CD4-positive, alpha-beta T cell treated with Interleukin-2 at 100 ng/mL for 4 hours (primary cell): ENCODE results near the gene ZNF486.
"Not testable (repeated sequence)": the region's sequence is repeated elsewhere in the genome, so short reads cannot be mapped to it uniquely, and the experiment has no call there.

Source experiments
- DNase-seq: peaks from one replicate; pipeline ENCODE4 v3.0.0-alpha.2; 2020; ENCODE audit warnings: low spot score

The ZNF486 gene

DNA sequence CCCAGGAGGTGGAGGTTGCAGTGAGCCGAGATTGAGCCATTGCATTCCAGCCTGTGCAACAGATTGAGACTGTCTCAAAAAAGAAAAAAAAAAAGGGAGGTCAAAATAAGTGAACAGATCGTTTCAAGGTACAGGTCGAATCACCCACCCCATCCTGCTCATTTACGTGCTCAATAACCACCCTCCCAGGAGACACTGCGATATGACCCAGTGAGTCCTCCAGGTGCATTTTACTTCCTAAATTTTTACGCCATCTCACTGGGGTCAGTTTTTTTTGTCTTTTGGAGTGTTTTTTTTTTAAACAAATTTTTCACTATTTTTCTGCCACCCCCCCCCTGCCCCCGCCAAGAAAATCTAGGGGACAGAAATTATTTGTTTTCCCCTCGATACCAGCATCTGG is 68.1 kb downstream of the ZNF486 start:
- DNase-seq: no peak

DNA sequence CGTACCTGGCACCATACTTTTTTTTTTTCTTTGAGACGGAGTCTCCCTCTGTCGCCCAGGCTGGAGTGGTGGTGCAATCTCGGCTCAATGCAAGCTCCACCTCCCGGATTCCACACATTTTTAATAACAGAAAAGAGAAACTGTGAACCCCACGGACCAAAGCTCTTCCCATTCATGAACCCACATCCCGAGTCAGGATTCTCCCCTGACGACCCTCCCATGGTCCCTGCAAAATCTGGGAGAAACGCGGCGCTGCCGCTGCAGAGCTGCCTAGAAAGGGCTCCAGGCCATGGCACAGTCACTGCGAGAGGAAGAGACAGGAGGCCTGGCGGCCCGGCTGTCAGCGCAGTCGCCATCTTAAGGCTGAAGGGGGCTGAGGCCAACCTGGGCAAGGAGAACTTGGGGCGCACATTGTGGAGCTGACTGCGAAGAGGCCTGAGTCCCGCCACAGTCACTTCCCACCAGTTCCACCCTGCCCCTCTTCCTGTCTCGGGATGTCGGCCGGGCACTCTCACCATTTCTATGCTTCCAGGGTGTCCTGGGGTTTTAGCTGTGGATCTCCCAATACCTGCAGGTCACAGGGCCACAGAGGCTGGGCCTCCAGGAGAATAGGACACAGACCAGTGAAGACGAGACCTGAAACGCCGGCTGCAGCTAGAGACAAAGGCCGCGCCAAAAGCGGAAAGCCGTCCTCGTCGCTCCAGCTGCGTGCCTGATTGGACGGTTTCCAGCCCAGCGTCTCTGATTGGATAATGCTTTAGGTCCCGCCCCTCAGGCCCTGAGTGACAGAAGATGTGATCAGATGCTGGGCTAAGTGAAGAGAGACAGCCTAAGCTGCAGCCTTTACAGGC is 71.0 kb downstream of the ZNF486 start:
- DNase-seq: peak; percentile 92

DNA sequence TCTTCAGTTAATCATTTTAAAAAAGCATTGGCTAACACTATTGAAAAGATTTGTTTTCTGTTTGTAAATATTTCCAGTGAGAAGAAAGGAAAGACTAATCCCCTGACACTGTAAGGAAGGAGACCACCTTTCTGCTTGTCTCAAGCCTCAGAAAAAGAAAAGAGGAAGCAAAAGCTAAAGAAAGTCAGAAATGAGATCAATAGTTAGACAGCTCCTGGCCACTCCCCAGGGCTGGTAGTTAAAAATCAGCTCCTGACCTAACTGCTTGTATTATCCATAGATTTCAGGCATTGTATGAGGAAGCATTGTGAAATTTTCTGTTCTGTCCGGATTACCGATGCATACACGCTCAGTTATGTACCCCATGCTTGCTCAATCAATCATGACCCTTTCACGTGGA is 76.6 kb downstream of the ZNF486 start:
- no peak for DNase-seq

DNA sequence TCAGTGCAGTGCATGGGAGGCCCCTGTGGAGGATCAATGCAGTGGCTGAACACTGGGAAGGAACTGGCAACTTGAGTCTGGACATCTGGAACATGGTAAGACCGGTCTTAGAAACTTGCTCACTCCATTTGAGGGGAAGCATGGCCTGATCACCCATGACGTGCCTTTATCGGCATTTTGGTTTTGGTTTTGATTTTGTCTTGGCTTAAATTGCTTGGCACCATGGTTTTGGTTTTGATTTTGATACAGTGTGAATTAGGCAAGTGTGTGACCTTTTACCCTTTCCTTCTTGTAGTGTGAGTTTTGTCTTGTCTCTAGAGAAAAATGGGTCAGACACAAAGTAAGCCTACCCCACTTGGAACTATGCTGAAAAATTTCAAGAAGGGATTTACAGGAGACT is 77.3 kb downstream of the ZNF486 start:
- DNase-seq: peak; percentile 40

DNA sequence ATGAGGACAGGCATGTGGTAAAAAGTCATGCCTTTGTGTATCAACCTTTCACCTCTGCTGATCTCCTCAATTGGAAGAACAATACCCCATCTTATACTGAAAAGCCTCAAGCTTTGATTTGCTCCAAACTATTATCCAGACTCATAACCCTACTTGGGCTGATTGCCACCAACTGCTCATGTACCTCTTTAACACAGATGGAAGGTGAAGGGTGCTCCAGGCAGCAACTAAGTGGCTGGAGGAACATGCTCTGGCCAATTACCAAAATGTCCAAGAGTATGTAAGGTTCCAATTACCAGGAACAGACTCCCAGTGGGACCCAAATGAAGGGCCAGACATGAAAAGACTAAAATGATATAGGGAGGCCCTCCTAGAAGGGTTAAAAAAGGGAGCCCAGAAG is 78.3 kb downstream of the ZNF486 start:
- no peak for DNase-seq

DNA sequence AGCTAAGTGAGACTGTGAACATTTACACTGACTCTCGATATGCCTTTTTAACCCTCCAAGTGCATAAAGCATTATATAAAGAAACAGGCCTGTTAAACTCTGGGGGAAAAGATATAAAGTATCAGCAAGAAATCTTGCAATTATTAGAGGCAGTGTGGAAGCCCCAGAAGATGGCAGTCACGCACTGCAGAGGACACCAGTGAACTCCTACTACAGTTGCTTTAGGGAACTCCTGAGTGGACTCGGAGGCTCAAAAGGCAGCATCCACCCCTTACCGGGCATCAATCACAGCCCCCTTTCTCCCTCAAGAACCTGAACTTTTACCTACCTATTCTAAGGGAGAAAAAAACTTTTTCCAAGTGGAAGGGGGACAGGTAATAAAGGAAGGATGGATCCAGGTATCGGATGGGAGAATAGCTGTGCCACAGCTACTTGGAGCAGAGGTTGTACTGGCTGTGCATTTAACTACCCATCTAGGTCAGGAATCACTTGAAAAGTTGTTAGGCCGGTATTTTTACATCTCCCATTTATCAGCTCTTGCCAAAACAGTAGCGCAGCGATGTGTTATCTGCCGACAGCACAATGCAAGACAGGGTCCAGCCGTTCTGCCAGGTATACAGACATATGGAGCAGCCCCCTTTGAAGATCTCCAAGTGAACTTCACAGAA is 80.1 kb downstream of the ZNF486 start:
- DNase-seq: peak; percentile 23

DNA sequence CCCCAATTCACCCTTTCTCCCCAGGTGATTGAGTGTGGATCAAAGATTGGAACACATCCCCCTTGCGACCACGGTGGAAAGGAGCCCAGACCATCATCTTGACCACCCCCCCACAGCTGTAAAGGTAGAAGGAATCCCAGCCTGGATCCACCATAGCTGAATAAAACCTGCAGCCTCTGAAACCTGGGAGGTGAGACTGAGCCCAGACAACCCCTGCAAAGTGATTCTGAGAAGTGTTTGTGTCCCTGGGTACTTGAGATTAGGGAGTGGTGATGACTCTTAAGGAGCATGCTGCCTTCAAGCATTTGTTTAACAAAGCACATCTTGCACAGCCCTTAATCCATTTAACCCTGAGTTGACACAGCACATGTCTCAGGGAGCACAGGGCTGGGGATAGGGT is 81.2 kb downstream of the ZNF486 start:
- DNase-seq: not testable (repeated sequence)
